ENCODE data around the gene SPATA12.

SPATA12 gene

GRCh38 chr3:57086201-57086600 is 25.7 kb downstream of the SPATA12 start:
- no peaks in the 10 kb centered on the region for H3K27me3 ChIP-seq (ENCODE audit: control insufficient read depth, insufficient read depth, low read length)

GRCh38 chr3:57087361-57088092 is 27.1 kb downstream of the SPATA12 start:
- Histone ChIP-seq H3K9ac (ENCODE audit: low read depth, low read length) (no peak overlapping the region), H3K27me3 (ENCODE audit: control insufficient read depth, insufficient read depth, low read length) (no peaks in the 10 kb centered on the region), H3K4me1 (ENCODE audit: control insufficient read depth, insufficient read depth, low read length) (peaks cover 14% of the 10 kb centered on the region), H3K36me3 (ENCODE audit: insufficient read depth, low read length) (no peaks in the 10 kb centered on the region), H3K4me2 (ENCODE audit: low read length) (no peak overlapping the region), H3K9me3 (replicated peaks; ENCODE audit: low read length) (no peaks in the 10 kb centered on the region), H3K4me3 (ENCODE audit: low read length) (no peak overlapping the region)

More at GRCh38 chr3:57086201-57086600, 25.7 kb downstream of the SPATA12 start:
- Histone ChIP-seq H3K4me2 (ENCODE audit: low read length) (no peak overlapping the region), H3K9me3 (replicated peaks; ENCODE audit: low read length) (no peaks in the 10 kb centered on the region), H3K9ac (ENCODE audit: low read depth, low read length) (no peak overlapping the region), H3K4me1 (ENCODE audit: control insufficient read depth, insufficient read depth, low read length) (peaks cover 6% of the 10 kb centered on the region), H3K36me3 (ENCODE audit: insufficient read depth, low read length) (no peaks in the 10 kb centered on the region), H3K4me3 (ENCODE audit: low read length) (no peak overlapping the region)

DNA sequence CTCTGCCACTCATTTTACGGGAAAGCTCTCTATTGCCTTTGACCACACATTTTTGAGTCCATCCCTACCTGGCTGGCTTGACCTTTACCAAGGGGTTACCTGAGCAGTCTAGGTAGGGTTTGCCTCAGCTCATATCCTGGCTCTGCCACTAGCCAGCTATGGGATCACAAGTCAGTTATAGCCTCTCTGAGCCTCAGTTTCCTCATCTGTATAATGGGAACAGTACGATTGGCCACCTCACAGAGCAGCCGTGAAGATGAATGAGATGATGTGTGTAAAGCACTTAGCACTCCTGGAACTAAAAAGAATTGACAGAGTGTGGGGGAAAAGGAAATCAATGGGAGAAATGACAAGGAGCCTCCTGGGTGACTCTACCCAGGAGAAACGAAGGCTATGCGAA is 28.0 kb downstream of the SPATA12 start:
- H3K36me3 ChIP-seq (ENCODE audit: insufficient read depth, low read length): no peaks in the 10 kb centered on the region
- H3K27me3 ChIP-seq (ENCODE audit: control insufficient read depth, insufficient read depth, low read length): no peaks in the 10 kb centered on the region
- H3K4me2 ChIP-seq (ENCODE audit: low read length): no peak overlapping the region
- peaks cover 14% of the 10 kb centered on the region for H3K4me1 ChIP-seq (ENCODE audit: control insufficient read depth, insufficient read depth, low read length)
- no peak overlapping the region for H3K9ac ChIP-seq (ENCODE audit: low read depth, low read length)
- H3K4me3 ChIP-seq (ENCODE audit: low read length): no peak overlapping the region
- no peaks in the 10 kb centered on the region for H3K9me3 ChIP-seq (replicated peaks; ENCODE audit: low read length)

GRCh38 chr3:57089043-57089442 is 28.6 kb downstream of the SPATA12 start:
- H3K4me3 ChIP-seq (ENCODE audit: low read length): no peak overlapping the region
- H3K9ac ChIP-seq (ENCODE audit: low read depth, low read length): no peak overlapping the region
- no peaks in the 10 kb centered on the region for H3K36me3 ChIP-seq (ENCODE audit: insufficient read depth, low read length)
- H3K9me3 ChIP-seq (replicated peaks; ENCODE audit: low read length): no peaks in the 10 kb centered on the region
- H3K4me2 ChIP-seq (ENCODE audit: low read length): no peak overlapping the region
- H3K4me1 ChIP-seq (ENCODE audit: control insufficient read depth, insufficient read depth, low read length): peaks cover 16% of the 10 kb centered on the region
- no peaks in the 10 kb centered on the region for H3K27me3 ChIP-seq (ENCODE audit: control insufficient read depth, insufficient read depth, low read length)

DNA sequence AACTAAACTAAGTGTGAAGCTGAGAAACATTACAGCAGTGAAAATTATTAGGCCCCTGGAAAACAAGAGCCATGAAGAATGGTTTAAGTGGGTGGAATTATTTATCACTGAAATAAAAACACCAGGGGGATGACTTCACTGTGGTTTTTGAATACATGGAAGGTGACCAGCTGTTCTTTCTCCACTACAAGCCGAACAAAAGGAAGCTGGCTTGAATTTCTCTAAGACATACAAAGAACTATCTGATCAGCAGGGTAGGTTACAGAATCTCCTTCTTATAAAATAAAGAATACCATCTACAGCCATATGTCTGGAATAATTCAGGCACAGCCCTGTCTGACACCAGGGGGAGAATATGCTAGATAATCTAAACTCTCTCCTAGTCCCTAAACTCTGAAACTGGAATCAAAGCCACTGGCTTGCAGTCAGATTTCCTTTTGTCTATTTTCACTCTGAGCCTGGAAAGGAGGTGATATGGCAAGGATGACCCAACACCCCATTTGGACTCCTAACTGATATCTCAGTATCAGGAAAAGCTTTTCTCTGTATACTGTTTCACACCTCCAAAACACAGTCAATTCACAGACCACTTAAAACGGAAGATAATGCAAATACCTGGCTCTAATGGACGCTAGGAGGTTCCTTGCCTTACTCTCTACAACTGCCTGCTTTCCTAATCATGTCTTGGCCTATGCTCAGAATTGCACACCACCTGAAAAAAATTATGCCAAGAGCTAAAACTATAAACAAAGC is 31.2 kb downstream of the SPATA12 start:
- no peaks in the 10 kb centered on the region for H3K9me3 ChIP-seq (replicated peaks; ENCODE audit: low read length)
- H3K36me3 ChIP-seq (ENCODE audit: insufficient read depth, low read length): no peaks in the 10 kb centered on the region
- no peaks in the 10 kb centered on the region for H3K27me3 ChIP-seq (ENCODE audit: control insufficient read depth, insufficient read depth, low read length)
- peak overlapping the region; percentile 19 for H3K4me2 ChIP-seq (ENCODE audit: low read length)
- no peak overlapping the region for H3K4me3 ChIP-seq (ENCODE audit: low read length)
- no peak overlapping the region for H3K9ac ChIP-seq (ENCODE audit: low read depth, low read length)
- H3K4me1 ChIP-seq (ENCODE audit: control insufficient read depth, insufficient read depth, low read length): peaks cover 28% of the 10 kb centered on the region

GRCh38 chr3:57093489-57093888 is 33.0 kb downstream of the SPATA12 start:
- Histone ChIP-seq H3K27me3 (ENCODE audit: control insufficient read depth, insufficient read depth, low read length) (no peaks in the 10 kb centered on the region), H3K4me1 (ENCODE audit: control insufficient read depth, insufficient read depth, low read length) (peaks cover 28% of the 10 kb centered on the region), H3K9me3 (replicated peaks; ENCODE audit: low read length) (no peaks in the 10 kb centered on the region), H3K4me2 (ENCODE audit: low read length) (no peak overlapping the region), H3K9ac (ENCODE audit: low read depth, low read length) (no peak overlapping the region), H3K36me3 (ENCODE audit: insufficient read depth, low read length) (no peaks in the 10 kb centered on the region), H3K4me3 (ENCODE audit: low read length) (no peak overlapping the region)

DNA sequence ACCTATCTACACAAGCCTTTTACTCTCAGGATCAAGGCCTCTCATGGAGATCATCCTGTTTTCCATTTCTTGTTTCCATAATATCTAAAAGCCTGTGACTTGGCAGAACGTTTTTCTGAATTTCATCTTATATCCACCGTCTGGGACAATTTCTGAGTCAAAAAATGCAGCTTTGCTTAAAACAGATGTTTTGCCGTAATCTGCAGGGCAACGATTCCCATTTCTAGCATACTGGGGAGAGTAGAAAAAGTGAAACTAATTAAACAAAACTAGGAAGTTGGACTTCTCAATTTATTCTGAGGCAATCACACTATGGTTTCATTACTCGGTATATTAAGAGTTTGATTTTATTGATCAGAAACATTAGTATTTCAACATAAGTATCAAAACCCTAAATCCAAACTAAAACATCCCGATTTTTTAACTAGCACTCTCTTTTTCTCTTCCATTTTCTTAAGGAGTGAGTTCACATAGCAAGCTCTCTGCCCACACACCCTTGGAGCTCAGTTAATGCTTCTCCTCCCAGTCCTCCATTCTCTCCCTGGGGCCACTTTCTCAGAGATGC is 33.6 kb downstream of the SPATA12 start:
- peaks cover 28% of the 10 kb centered on the region for H3K4me1 ChIP-seq (ENCODE audit: control insufficient read depth, insufficient read depth, low read length)
- H3K36me3 ChIP-seq (ENCODE audit: insufficient read depth, low read length): no peaks in the 10 kb centered on the region
- H3K4me3 ChIP-seq (ENCODE audit: low read length): no peak overlapping the region
- H3K4me2 ChIP-seq (ENCODE audit: low read length): peak overlapping the region; percentile 24
- H3K27me3 ChIP-seq (ENCODE audit: control insufficient read depth, insufficient read depth, low read length): no peaks in the 10 kb centered on the region
- H3K9ac ChIP-seq (ENCODE audit: low read depth, low read length): no peak overlapping the region
- H3K9me3 ChIP-seq (replicated peaks; ENCODE audit: low read length): no peaks in the 10 kb centered on the region

DNA sequence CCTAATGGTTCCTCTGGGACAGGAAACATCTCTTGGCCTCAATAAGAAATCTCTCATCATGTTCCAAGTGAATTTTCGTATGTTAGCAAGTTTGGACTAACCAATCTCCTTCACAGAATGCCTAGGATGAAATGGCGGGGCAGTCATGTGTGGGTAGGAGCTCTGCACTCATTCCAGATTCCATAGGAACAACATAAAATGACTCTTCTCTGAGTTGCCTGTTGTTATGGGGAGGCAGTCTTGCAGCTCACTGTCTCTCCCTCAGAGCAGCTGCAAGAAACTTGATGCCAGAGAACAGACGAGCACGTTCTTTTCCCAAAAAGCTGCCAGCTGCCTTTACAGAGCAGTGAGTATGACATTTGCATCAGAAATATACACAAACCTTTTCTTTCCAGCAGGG is 34.1 kb downstream of the SPATA12 start:
- H3K27me3 ChIP-seq (ENCODE audit: control insufficient read depth, insufficient read depth, low read length): no peaks in the 10 kb centered on the region
- H3K4me3 ChIP-seq (ENCODE audit: low read length): no peak overlapping the region
- peak overlapping the region; percentile 24 for H3K4me2 ChIP-seq (ENCODE audit: low read length)
- peaks cover 28% of the 10 kb centered on the region for H3K4me1 ChIP-seq (ENCODE audit: control insufficient read depth, insufficient read depth, low read length)
- no peaks in the 10 kb centered on the region for H3K9me3 ChIP-seq (replicated peaks; ENCODE audit: low read length)
- no peak overlapping the region for H3K9ac ChIP-seq (ENCODE audit: low read depth, low read length)
- no peaks in the 10 kb centered on the region for H3K36me3 ChIP-seq (ENCODE audit: insufficient read depth, low read length)

DNA sequence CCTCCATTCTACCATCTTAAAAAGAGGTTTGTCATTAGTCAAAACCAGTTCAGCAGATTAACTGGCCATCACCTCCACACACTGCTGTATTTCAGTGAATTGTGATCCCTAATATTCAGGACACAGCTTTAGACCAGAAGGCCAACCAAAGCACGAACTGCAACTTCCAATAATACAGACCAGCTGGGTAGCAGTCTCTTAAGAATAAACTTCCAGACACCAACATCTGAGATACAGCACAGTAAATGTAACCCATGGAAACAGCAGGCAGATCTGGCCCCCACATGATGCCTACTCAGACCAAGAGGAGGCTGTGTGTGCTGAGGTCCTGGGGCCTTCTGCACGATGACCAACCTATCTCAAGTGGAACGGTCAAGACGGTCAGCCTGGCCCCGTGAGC is 34.9 kb downstream of the SPATA12 start:
- Histone ChIP-seq H3K36me3 (ENCODE audit: insufficient read depth, low read length) (no peaks in the 10 kb centered on the region), H3K4me2 (ENCODE audit: low read length) (no peak overlapping the region), H3K4me1 (ENCODE audit: control insufficient read depth, insufficient read depth, low read length) (peaks cover 28% of the 10 kb centered on the region), H3K4me3 (ENCODE audit: low read length) (no peak overlapping the region), H3K9ac (ENCODE audit: low read depth, low read length) (no peak overlapping the region), H3K27me3 (ENCODE audit: control insufficient read depth, insufficient read depth, low read length) (no peaks in the 10 kb centered on the region), H3K9me3 (replicated peaks; ENCODE audit: low read length) (no peaks in the 10 kb centered on the region)

GRCh38 chr3:57097536-57097935 is 37.1 kb downstream of the SPATA12 start:
- Histone ChIP-seq H3K9ac (ENCODE audit: low read depth, low read length) (no peak overlapping the region), H3K9me3 (replicated peaks; ENCODE audit: low read length) (no peaks in the 10 kb centered on the region)

DNA sequence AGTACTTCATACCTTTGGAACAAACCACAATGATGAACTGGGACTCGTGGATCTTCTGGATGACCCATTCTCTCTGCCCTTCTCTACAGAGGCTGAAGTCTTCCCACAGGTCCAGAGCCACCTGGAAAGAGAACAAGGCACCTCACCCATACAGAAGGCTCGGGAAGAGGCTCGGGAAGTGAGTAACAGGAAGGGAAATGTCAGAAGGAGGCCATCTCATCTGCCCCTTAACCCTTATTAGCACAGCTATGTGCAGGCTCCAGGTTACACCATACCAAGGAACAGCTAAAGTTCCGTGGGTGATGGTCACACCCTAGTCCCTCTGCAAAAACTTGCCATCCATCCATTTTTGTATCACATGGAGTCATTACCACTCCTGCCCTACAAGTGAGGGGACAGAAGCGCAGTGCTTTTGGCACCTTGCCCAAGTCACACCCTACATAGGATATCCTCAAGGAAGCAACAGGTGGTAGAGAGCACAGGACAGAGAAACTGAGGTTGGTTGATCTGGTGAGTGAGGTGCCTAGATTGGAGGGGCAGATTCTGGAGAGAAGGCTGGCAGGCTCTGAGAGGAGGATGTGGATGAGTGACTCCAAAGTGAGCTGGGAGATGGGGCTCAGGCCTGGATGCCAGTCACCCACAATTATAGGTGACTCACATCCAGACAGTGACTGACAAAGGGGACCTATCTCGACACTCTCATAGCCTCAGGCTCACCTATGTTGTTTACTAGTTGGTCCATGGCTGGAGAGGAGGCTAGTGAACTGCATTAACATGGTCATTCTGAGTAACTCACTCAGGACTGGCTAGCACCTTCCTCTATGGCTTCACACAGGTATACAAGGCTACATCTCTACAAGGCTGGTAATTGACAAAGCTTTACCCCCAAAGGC is 38.2 kb downstream of the SPATA12 start:
- no peak overlapping the region for H3K4me3 ChIP-seq (ENCODE audit: low read length)
- H3K4me2 ChIP-seq (ENCODE audit: low read length): no peak overlapping the region
- no peak overlapping the region for H3K9ac ChIP-seq (ENCODE audit: low read depth, low read length)
- peaks cover 14% of the 10 kb centered on the region for H3K4me1 ChIP-seq (ENCODE audit: control insufficient read depth, insufficient read depth, low read length)
- no peaks in the 10 kb centered on the region for H3K36me3 ChIP-seq (ENCODE audit: insufficient read depth, low read length)
- no peaks in the 10 kb centered on the region for H3K9me3 ChIP-seq (replicated peaks; ENCODE audit: low read length)
- H3K27me3 ChIP-seq (ENCODE audit: control insufficient read depth, insufficient read depth, low read length): no peaks in the 10 kb centered on the region

More at GRCh38 chr3:57097536-57097935, 37.1 kb downstream of the SPATA12 start:
- no peak overlapping the region for H3K4me3 ChIP-seq (ENCODE audit: low read length)
- H3K4me1 ChIP-seq (ENCODE audit: control insufficient read depth, insufficient read depth, low read length): peaks cover 14% of the 10 kb centered on the region
- no peak overlapping the region for H3K4me2 ChIP-seq (ENCODE audit: low read length)
- H3K36me3 ChIP-seq (ENCODE audit: insufficient read depth, low read length): no peaks in the 10 kb centered on the region
- H3K27me3 ChIP-seq (ENCODE audit: control insufficient read depth, insufficient read depth, low read length): no peaks in the 10 kb centered on the region

All from skeletal muscle satellite cell (primary cell).